Activated CD4-positive, alpha-beta T cell treated with anti-CD3 and anti-CD28 coated beads, Interleukin-2, amount 50 U/mL, for 48 hours (primary cell): ENCODE measurements around the gene RCBTB2.
A peak's percentile ranks its signal among the peaks of the same experiment; 100 is the strongest.
"Not testable (repeated sequence)": the region's sequence is repeated elsewhere in the genome, so short reads cannot be mapped to it uniquely, and the experiment has no call there.

Experiments used
- DNase-seq, 2 experiments: peaks; one replicate each; pipeline ENCODE4 v3.0.0-alpha.2; 2020

The RCBTB2 gene

DNA sequence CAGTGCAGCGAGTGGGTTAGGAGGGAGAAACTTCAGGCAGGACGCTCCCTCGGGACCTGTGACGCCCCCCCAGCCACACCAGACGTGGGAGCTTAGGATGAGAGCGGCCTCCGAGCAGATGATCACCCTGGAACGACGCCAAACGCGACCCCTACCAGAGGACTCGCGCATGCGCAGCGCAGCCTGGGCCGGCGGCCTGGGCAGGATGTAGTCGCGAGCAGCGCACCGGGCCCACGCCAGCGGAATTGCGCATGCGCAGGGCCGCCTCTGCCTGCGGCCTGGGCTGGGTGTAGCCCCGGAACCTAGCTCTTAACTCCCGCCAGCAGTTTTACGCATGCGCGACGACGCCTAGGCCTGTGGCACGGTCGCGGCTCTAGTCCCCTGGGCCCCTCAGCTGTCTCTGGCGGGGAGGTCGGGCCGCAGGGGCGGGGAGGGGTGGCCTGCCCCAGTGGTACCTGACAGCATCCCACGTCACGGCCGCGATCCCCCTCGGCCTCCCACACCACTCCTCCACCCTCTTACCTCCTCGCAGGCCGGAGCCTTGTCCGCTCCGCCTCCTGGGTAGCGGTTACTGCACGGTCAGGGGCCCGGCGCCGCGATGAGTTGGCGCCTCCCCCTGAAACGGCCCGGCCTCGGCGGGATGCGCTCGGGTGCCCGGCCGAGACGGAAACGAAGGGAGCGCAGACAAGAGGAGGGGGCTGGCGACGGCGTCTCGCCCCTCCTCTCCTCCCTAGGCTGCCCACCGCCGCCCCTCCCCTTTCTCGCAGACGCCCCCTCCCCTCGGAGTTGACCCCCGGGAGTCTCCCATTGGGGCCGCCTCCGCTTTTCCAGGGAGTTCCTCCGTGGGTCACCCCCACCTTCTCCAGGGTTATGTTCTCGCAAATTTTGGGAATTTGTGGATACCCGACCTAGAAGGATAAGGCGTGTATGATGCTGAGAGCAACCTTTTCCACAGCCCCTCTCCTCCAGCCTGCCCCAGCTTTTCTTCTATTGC lies at the start of gene RCBTB2:
Gene RCBTB2 (minus strand): TSS at position 575 of the 994 bp plus-strand sequence. CDS start 11,141 bp downstream, outside the sequence.
- peak; percentile 98 for DNase-seq

- no peak for DNase-seq
These were observed 49.2 kb upstream of the RCBTB2 start for GRCh38 chr13:48582084-48582483.

GRCh38 chr13:48580896-48581295 lies 48.0 kb upstream of the RCBTB2 start:
- no peak for DNase-seq

GRCh38 chr13:48580185-48580803 lies 47.4 kb upstream of the RCBTB2 start:
- DNase-seq: peak; percentile 78 to 82

DNA sequence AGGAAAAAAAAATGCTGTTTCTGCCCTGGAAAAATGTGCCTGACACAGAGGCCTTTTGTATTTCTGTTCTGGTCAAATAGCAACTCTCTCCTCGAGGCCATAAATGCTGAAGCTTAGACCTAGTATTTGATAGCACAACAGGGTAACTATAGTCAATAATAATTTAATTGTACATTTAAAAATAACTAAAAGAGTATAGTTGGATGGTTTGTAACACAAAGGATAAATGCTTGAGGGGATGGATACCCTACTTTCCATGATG lies 47.0 kb upstream of the RCBTB2 start:
- DNase-seq: not testable (repeated sequence)

GRCh38 chr13:48579165-48579918 lies 46.5 kb upstream of the RCBTB2 start:
- DNase-seq: no peak

- DNase-seq: no peak
These were observed 45.8 kb upstream of the RCBTB2 start for GRCh38 chr13:48578516-48579164.

GRCh38 chr13:48576448-48577010 lies 43.6 kb upstream of the RCBTB2 start:
- DNase-seq: no peak

- DNase-seq: no peak
These were observed 42.2 kb upstream of the RCBTB2 start for GRCh38 chr13:48575031-48575430.

GRCh38 chr13:48574041-48574796 lies 41.3 kb upstream of the RCBTB2 start:
- DNase-seq: no peak

DNA sequence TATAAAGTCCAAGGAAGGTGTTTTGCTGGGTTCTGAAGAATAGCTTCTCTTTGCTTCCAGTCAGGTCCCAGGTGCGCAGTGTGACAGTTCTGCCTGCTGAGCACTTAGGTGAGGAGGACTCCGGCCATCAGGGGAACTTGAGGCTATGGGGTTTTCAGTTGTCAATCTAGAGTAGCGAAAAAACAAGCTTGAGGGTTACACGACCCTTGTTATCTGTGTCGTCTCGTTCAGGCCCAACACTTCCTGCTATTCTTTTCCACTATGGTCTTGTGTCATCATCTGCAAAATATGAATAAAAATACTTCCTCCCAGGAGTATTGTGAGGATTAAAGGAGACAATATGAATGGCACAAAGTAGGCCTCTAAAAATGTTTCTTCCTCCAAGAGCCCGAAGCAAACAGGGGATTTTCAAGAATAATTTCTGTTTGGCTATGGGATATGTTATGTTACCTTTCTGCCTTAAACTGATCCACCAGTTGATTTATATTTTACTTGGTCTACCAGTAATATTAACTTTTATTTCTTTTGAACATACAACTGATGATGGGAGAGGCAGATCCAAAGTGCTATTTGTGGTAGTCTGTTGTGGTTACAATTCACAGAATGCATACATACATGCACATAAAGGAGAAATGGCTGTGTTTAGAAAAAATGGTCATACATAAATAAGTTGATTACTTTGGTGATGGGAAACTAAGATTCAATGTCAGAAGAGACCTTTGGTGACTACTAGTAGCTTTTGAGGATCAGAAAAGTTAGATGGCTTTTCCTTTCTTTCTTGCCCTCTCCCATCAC lies 40.5 kb upstream of the RCBTB2 start:
- DNase-seq: no peak

DNA sequence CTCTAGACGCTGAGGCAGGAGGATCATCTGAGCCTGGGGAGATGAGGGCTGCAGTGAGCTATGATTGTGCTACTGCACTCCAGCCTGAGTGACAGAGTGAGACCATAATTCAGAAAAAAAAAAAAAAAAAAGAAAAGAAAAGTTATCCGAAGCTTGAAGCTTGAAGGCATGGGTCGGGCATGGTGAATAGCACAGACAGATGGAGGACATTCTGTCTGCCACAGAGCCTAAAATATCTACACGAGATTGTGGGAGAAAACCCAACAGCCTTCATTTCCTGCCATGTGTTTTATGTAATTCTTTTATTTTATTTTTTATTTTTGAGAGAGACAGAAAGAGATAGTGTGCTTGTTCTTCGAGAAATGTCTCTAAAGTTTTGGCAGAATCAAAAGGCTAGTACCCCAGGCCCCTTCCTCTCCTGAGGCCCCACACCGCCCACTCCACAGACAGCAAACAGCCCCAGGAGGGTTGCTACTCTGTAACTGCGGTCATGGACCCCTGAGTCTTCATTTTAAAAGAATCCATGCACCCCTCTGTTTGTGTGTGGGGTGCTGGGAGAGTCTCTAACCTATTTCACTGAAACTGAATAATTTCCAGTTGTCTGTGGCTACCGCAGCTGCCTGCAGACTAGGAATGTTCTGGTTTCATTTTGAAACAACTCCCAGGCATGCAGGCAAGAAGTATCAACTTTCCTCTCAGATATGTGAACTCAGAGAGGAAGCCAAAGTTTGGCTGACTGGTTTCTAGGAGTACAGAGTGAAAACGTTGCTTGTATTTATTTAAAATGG lies 38.4 kb upstream of the RCBTB2 start:
- DNase-seq: no peak

GRCh38 chr13:48570216-48570828 lies 37.4 kb upstream of the RCBTB2 start:
- no peak for DNase-seq

DNA sequence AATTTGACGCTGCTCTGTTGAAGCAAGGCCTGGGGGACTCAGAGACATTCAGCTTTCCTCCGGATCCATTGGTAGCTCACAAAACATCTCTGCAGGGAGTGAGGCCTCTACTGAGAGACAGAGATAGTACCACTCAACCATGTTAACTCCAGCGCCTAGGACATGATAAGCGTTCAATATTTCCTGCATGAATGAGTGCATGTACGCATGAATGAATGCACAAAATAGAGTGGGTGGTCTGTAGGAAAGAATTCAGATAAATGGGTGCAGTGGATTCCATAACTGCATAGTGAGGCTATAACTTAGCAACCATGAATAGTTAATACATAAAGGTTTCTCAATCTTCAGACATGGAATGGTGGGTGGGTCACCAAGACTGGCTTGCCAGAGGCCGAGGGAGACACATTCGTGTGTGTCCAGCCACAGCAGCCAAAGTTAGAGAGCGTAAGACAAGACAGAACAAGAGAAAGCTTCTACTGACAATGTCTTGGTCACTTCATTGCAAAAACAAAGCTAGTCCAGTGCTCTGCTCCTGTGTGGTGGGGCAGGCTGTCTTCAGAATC lies 36.3 kb upstream of the RCBTB2 start:
- no peak for DNase-seq

DNA sequence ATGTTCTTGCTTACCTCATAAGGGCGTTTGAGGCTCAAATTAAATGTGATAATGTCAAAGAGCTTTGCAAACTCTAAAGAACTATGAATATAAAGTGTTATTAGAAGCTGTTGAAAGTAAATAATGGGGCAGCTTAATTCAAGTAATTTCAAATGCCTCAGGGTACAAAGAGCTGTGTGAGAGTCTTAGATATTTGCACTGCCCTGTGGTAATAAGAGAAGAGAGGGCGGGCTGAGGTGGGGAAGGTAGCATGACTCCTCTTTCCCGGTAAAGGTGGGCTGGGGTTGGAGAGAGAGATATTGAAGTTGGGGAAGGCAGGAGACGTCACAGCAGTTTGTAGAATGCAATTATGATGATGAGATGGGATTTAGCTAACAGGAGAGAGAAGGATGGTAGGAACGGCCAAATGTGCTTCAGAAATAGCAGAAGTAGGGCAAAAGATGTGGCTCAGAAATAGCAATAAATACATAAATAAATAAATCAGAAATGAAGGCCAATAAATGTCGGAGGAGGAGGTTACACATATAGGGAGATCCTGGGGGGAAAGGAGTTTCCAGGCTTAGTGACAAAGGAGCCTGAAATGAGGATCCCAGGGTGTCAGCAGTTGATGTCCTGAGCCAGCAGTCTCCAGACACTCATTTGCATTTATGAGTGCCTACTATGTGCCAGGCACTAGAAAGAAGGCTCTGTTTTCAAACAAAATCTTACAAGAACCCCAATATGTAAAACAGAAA lies 35.7 kb upstream of the RCBTB2 start:
- DNase-seq: no peak

DNA sequence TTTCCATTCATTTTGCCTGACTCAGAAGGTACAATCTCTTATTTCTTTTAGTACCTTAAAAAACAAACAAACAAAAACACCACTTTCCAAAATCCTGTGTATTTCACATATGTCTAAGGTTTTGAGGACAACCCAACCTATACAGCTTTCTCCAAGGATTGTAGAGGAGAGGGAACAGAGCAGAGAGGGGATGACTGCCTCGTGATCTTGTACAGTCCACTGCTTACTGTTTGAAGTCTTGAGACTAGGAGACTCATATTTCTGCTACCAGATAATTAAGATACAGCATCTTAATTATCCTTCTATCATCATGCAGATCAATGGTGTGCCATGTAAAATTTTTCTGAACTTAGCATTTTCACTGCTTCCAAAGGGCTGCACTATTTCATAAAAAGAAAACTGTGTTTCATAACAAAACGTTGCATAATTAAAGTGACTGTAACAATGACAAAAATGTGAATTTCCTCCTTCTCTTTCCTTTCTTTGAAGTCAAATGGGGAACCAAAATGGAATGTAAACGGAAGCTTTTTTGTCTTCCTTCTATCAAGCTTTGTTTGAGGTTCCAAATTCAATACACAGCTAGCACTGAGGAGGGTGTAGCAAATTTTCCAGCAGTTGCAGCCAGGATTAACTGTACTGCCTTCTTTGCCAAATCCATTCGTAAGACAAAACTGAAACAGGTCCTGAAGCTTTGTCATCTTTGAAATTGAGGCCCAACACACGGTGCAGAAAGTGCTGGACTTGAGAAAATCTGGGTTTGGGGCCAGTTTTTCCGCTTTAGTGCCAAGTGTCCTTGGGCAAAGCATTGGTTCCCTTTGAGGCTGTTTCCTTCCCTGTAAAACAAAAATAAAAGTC lies 34.9 kb upstream of the RCBTB2 start:
- no peak for DNase-seq

- no peak for DNase-seq
These were observed 31.2 kb upstream of the RCBTB2 start for GRCh38 chr13:48564056-48564455.

DNA sequence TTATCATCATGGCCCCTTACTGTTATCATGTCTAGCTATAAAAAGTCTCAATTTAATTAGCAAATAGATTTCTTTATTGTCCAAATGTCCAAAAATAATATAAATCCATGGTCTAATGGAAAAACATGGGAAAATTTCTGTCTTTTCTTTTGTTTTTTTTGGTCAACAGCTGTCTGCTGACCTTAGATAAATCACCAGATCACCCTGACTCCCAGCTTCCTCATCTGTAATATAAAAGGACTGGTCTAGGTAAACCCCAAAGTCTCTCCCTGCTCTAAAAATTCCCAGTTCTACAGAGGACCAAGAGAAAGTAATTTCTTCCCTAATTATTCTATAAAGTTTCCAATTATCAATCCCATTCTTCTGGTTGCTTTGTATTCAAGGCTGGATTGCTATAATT lies 30.7 kb upstream of the RCBTB2 start:
- no peak for DNase-seq
